Uterus (tissue), 2 donors: Measurements from ENCODE around the gene ABI2.

Experiments
- POLR2A ChIP-seq, 2 donors: fragments of 450-650 bp; IDR thresholded peaks; one replicate each; pipeline ENCODE4 v1.6.1; 2016; ENCODE audit warnings: antibody characterized with exemption in 2 of 2, mild to moderate bottlenecking in 1 of 2, moderate library complexity in 1 of 2
- TF ChIP-seq, protein P1 (sequence below), 4 experiments: fragments of 200-600 bp in 2 of 4; fragments of 450-650 bp in 2 of 4; sonication (generic) in 2 of 4; IDR thresholded peaks; one replicate each; pipeline ENCODE4 v1.5.1; 2016 to 2019; ENCODE audit warnings: antibody characterized with exemption in 4 of 4, mild to moderate bottlenecking in 2 of 4, moderate library complexity in 1 of 4

GRCh38 chr2:203396667-203397066, 68.5 kb downstream of the ABI2 start:
- TF ChIP-seq, protein P1, sequence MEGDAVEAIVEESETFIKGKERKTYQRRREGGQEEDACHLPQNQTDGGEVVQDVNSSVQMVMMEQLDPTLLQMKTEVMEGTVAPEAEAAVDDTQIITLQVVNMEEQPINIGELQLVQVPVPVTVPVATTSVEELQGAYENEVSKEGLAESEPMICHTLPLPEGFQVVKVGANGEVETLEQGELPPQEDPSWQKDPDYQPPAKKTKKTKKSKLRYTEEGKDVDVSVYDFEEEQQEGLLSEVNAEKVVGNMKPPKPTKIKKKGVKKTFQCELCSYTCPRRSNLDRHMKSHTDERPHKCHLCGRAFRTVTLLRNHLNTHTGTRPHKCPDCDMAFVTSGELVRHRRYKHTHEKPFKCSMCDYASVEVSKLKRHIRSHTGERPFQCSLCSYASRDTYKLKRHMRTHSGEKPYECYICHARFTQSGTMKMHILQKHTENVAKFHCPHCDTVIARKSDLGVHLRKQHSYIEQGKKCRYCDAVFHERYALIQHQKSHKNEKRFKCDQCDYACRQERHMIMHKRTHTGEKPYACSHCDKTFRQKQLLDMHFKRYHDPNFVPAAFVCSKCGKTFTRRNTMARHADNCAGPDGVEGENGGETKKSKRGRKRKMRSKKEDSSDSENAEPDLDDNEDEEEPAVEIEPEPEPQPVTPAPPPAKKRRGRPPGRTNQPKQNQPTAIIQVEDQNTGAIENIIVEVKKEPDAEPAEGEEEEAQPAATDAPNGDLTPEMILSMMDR (IDR thresholded peaks at IDR 0.05): peak in 1 of 4 experiments; percentile 21
- no peak for TF ChIP-seq POLR2A (IDR thresholded peaks at IDR 0.05)
